ENCODE results near the gene BICD1. TPM values are rescaled to one million over a fixed set of nuclear protein-coding genes. Genes with fewer than 3 reads are reported as not detected.

Gene BICD1
- total and polyA plus RNA-seq, 2 of the 13 experiments (the other 11 are each of a cell fraction or from before 2014, with no cell fraction given), result 4.5 to 5.2 TPM

DNA sequence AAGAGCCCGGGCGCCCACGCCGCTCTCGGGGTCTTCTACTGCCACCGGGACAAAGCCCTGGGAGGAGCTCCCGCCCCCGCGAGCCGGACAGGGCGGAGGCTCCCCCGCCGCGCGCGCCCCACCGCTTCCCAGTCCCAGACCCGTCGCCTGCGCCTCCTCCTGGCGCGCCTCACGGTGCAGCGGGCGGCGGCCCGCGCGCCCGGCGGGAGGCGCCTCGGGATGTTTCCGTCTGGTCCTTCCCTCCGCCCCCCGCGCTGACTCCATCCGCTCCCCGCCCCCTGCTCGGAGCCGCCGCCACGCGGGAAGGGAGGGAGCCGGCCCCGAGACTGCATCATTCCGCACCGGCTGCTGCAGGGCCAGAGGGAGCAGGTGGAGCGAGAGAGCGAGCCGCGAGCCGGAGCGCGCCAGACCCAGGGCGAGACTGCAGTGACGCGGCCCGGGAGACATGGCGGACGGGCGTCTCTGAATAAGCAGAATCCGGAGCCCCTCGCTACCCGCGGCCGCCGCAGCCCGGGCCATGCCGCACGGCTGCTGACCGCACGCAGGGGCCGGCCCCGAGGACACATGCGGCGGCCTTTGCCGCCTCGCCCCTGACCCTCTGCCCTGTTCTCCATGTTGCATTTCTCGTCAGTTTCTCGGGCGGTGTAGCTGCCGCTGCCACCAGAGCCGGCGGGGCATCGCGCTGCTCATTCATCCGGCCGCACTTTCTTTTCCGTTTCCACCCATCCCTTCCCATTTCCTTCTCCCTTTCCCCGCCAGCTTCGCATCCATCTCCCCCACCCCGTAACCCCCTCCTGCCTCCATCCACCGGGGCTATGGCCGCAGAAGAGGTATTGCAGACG, at the start of gene BICD1 (continued):
- TF ChIP-seq, protein P1, sequence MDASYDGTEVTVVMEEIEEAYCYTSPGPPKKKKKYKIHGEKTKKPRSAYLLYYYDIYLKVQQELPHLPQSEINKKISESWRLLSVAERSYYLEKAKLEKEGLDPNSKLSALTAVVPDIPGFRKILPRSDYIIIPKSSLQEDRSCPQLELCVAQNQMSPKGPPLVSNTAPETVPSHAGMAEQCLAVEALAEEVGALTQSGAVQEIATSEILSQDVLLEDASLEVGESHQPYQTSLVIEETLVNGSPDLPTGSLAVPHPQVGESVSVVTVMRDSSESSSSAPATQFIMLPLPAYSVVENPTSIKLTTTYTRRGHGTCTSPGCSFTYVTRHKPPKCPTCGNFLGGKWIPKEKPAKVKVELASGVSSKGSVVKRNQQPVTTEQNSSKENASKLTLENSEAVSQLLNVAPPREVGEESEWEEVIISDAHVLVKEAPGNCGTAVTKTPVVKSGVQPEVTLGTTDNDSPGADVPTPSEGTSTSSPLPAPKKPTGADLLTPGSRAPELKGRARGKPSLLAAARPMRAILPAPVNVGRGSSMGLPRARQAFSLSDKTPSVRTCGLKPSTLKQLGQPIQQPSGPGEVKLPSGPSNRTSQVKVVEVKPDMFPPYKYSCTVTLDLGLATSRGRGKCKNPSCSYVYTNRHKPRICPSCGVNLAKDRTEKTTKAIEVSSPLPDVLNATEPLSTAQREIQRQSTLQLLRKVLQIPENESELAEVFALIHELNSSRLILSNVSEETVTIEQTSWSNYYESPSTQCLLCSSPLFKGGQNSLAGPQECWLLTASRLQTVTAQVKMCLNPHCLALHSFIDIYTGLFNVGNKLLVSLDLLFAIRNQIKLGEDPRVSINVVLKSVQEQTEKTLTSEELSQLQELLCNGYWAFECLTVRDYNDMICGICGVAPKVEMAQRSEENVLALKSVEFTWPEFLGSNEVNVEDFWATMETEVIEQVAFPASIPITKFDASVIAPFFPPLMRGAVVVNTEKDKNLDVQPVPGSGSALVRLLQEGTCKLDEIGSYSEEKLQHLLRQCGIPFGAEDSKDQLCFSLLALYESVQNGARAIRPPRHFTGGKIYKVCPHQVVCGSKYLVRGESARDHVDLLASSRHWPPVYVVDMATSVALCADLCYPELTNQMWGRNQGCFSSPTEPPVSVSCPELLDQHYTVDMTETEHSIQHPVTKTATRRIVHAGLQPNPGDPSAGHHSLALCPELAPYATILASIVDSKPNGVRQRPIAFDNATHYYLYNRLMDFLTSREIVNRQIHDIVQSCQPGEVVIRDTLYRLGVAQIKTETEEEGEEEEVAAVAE (CRISPR knock-in tag; IDR thresholded peaks at IDR 0.05; ENCODE audit: borderline replicate concordance), result 0 out of 2 replicates have a peak, but pooled peaks have one; percentile 24
- TF ChIP-seq RBFOX2 (IDR thresholded peaks at IDR 0.05; ENCODE audit: low read depth, low read length), result peak; percentile 88
- no peak for TF ChIP-seq PRDM15 (CRISPR knock-in tag; IDR thresholded peaks at IDR 0.05)
- TF ChIP-seq NR2F6 (IDR thresholded peaks at IDR 0.05), result no peak
- peak; percentile 18; the same call in 1 of the 2 replicates for TF ChIP-seq NR2F6 (CRISPR knock-in tag; IDR thresholded peaks at IDR 0.05)
- no peak; the same call in 1 of the 2 replicates for TF ChIP-seq AHR (CRISPR knock-in tag; IDR thresholded peaks at IDR 0.05)
- no peak for TF ChIP-seq ZNF10 (CRISPR knock-in tag; IDR thresholded peaks at IDR 0.05; ENCODE audit: borderline replicate concordance, low read depth)
- peak; percentile 64; the same call in 1 of the 2 replicates for TF ChIP-seq ARID5B (CRISPR knock-in tag; IDR thresholded peaks at IDR 0.05)
- TF ChIP-seq ZNF776 (CRISPR knock-in tag; IDR thresholded peaks at IDR 0.05), result peak; percentile 55; the same call in 1 of the 2 replicates
- TF ChIP-seq SMAD1 (CRISPR knock-in tag; IDR thresholded peaks at IDR 0.05; ENCODE audit: borderline replicate concordance, low read depth), result peak; percentile 74; the same call in 1 of the 2 replicates
- TF ChIP-seq, protein P2, sequence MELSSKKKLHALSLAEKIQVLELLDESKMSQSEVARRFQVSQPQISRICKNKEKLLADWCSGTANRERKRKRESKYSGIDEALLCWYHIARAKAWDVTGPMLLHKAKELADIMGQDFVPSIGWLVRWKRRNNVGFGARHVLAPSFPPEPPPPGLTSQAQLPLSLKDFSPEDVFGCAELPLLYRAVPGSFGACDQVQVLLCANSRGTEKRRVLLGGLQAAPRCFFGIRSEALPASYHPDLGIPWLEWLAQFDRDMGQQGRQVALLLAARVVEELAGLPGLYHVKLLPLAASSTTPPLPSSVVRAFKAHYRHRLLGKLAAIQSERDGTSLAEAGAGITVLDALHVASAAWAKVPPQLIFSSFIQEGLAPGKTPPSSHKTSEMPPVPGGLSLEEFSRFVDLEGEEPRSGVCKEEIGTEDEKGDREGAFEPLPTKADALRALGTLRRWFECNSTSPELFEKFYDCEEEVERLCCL (CRISPR knock-in tag; IDR thresholded peaks at IDR 0.05; ENCODE audit: borderline replicate concordance), result no peak
- TF ChIP-seq SP140L (CRISPR knock-in tag; IDR thresholded peaks at IDR 0.05; ENCODE audit: borderline replicate concordance), result no peak

All from HepG2 (cell line).